GM18951 (cell line): ENCODE data around the gene TPRX2.
"Not testable (repeated sequence)": the region's sequence is repeated elsewhere in the genome, so short reads cannot be mapped to it uniquely, and the experiment has no call there.

Experiments used
- POLR2A ChIP-seq: IDR thresholded peaks from 4 replicates; pipeline ENCODE4 v1.6.1; 2011; ENCODE audit warnings: mild to moderate bottlenecking; ENCODE audit not compliant: insufficient read length, insufficient read depth; ENCODE audit errors: extremely low read depth
- in situ Hi-C: fragments of 300-500 bp; cut with MboI; formaldehyde crosslinking; loops from one replicate; pipeline ENCODE4 v1.12.0; 2022; ENCODE audit warnings: low sequenced_read_pairs, mixed read lengths, inconsistent platforms; ENCODE audit not compliant: unreplicated experiment

TPRX2 gene

DNA sequence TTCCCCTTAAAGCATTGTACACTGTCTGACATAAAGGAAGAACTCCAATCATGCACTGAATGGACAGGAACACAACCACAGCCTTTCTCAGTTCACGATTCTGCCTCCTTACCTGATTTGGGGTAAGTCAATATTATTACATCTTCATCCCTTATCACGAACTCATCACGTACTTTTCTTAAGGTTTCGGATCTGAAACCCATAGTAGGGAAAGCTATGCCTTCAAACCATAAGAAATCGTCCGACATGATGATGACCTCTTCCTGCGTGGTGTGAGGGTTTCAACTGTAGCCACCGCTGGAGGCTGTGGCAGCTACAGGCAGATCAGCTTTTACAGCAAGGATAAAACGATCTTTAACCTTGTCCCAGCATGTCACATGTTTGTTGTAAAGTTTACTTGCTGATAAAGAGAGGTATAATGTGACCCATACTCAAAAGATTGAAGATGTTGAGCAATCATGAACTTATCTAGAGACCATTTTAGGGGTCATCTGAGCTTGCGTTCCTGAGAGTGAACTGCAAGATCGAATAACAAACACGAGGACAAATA, 27.1 kb downstream of the TPRX2 start, which contains the start of gene SULT2A1:
Gene SULT2A1, minus strand, starts transcription at position 306 of the 550 bp plus-strand sequence. Its CDS starts 58 bp downstream, at position 248.
- in situ Hi-C loops = no loop called here
- no peak for TF ChIP-seq POLR2A

DNA sequence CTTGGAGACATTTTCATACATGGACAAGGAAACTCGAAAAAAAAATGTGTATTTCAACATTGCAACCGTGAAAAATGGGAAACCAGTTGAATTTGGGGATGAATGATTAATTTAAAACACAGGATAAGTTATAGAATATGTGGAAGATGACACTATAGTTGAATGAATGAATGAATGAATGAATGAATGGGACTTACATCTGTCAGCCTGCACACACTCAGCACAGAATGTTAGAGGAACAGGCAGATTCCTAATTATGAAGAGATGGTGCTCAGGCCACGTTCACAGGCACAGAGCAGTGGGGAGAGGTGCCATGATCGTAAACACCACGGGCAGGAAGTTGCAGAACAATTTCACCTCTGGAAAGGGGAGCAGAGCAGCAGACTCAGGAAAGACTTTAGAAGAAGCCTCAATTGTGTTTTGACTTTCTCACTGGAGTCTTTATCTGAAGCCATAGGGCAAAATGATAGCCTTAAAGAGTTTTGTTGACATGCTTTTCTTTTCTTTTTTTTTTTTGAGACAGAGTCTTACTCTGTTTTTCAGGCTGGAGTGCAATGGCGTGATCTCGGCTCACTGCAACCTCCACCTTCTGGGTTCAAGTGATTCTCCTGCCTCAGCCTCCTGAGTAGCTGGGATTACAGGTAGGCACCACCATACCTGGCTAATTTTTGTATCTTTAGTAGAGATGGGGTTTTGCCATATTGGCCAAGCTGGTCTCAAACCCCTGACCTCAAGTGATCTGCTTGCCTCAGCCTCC, 32.0 kb downstream of the TPRX2 start:
- in situ Hi-C loops = no loop called here
- TF ChIP-seq POLR2A = no peak

DNA sequence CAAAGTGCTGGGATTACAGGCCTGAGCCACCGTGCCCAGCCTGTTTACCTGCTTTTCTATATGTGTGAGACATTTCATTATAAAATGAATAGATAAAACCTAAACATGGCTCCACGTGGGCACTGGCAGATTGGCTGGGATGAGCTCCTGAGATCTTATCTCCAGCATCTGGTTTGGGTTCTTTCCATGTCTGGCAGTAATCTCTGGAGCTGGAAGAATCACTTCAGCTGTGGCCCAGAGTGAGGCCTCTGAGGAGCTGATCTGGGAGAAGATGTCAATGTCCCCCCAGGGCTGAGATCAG, 32.5 kb downstream of the TPRX2 start:
- in situ Hi-C loops = no loop called here
- no peak for TF ChIP-seq POLR2A

DNA sequence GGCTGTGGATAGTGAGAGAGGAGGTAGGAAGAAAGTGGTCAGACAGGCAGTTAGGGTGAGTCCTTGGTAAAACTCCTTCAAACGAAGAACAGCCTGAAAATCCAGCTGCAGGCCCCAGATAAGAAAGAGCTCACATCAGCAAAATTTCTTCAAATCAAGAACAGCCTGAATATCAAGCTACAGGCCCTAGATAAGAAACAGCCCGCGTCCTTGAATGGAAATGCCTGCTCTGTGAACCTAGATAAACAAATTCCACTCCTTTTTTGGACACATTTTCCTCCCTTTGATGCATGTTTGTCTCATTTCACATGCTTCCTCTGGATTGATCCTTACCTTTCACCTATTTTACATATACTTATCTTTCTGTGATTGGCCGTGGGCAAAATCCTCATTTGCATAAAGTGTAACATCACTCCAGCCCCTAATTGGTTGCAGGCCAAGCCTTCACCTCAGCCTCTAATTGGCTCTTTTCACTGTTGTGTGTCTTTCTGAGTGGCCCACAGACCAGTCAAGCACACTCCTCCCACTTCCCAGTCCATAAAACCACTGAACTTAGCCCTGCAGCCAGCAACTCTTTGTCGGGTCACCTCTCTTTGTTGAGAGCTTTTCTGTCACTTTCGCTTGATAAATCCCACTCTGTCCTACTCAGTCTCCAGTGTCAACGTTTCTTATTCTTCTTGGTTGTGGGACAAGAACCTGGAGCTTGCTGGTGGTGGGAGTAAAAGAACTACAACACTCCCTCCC, 33.1 kb downstream of the TPRX2 start:
- in situ Hi-C loops = no loop called here

DNA sequence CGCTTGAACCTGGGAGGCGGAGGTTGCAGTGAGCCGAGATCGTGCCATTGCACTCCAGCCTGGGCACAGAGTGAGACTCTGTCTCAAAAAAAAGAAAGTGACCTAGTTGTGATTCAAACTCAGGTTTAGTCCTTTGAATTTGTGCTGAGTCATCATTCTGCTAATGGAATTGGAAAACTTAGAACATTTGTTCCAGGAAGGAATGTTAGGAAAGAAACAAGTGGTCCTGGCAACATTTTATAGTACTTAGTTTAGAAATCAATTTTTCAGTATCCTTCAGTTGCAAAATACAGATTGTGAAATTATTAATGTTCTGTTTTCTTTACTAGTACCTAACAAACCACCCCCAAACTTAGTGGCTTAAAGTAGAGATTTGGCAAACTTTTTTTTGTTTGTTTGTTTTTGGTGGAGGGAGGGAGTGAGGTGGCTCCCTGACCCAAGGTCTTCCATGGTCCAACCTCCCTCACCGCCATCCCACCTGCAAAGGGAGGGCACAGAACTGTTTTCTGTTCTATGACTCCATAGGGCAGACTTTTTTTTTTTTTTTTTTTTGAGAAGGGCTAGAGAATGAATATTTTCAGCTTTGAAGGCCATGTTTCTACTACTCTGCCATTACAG, 36.2 kb downstream of the TPRX2 start:
- TF ChIP-seq POLR2A = no peak
- in situ Hi-C loops = no loop called here

More for the DNA sequence above, 33.1 kb downstream of the TPRX2 start:
- no peak for TF ChIP-seq POLR2A

DNA sequence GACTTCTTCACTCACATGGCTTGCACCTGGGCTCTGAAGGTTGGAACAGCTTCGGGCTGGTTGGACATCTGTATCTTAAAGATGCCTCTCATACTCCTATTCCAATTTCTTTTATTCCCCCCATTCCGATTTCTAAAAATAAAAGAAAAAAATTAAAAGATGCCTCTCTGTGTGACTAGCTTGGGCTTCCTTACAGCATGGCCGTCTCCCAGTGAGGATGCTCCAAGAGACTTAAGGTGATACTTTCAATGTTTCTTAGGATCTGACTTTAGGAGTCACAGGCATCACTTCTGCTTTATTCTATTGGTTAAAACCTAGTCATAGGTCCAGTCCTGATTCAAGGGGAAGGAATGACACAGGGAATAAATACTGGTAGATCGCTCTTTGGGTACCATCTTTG, 37.0 kb downstream of the TPRX2 start:
- TF ChIP-seq POLR2A = no peak
- in situ Hi-C loops = no loop called here

DNA sequence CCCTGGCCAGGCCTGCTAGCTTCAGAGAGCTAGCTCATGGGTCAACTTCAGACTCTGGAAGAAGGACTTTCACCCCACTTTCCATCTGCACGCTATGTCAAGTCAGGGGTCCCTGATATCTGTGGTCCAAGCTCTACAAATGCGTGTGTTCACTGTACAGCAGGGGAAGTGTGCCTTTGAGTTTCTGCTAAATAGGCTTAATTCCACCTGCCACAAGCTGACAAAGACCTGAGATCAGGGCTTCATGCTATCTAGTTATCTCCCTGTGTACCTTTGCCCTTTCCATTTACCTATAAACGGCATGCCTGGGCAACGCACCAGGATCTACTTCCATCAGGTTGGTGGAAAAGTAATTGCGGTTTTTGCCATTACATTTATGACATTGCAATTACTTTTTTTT, 37.7 kb downstream of the TPRX2 start:
- TF ChIP-seq POLR2A = no peak
- in situ Hi-C loops = no loop called here

DNA sequence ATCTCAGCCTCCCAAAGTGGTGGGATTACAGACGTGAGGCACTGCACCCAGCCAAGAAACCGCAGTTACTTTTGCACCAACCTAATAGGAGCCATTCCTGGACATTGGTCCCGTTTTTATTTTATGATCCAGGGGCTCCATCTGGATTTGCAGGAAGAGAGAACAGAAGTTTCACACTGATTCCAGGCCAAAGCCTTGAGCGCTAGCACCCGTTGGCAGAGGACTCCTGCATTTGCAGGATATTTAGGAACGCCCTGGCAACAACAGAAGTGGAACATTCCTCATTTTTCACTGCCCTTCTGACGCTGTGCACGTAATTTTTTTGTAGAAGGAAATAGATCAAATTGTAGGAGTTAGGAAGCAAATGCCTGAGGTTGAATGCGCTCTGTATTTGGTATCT, 38.8 kb downstream of the TPRX2 start:
- TF ChIP-seq POLR2A = no peak
- in situ Hi-C loops = no loop called here

DNA sequence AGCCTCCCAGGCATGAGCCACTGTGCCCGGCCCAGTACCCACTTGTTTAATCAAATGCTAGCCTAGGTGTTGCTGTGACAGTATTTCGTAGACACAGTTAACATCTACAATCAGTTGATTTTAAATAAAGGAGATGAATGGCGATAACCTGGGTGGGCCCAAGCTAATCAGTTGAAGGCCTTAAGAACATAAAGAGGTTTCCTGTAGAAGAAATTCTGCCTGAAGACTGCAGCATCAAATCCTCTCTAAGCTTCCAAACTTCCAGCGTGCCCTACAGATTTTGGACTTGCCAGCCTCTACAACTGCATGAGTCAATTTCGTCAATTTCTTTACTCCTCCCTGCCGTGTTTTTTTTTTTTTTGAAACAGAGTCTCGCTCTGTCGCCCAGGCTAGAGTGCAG, 40.3 kb downstream of the TPRX2 start:
- in situ Hi-C loops = no loop called here

DNA sequence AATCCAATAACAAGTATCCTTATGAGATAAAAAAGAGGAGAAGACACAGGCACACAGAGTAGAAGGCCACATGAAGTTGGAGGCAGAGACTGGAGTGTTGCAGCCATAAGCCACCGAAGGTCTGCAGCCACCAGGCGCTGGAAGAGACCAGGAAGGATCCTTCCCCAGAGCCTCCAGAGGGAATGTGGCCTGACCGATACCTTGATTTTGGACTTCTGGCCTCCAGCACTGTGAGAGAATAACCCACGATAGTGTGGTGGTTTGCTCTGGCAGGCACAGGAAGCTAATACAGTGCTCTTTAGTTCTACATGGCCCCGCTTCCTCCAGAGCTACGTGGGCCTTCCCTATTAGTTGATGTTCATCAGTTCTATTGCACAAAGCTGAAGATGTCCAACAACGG, 42.3 kb downstream of the TPRX2 start:
- no peak for TF ChIP-seq POLR2A
- in situ Hi-C loops = no loop called here

More for the DNA sequence above, 40.3 kb downstream of the TPRX2 start:
- TF ChIP-seq POLR2A = no peak

DNA sequence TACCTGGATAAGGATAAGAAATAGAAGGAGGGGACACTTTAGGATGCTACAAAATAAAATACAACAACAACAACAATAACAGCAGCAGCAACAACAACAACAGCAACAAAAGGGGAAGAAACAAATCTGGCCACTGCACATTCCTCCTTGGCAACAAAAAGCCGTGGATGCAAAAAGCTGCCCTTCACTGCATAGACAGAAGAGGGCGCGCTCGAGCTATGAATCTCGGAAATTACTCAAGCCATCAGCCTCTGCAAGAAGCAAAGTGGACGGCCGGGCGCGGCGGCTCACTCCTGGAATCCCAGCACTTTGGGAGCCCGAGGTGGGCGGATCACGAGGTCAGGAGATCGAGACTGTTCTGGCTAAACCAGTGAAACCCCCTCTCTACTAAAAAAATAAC, 50.3 kb downstream of the TPRX2 start:
- in situ Hi-C loops = not testable (repeated sequence)

DNA sequence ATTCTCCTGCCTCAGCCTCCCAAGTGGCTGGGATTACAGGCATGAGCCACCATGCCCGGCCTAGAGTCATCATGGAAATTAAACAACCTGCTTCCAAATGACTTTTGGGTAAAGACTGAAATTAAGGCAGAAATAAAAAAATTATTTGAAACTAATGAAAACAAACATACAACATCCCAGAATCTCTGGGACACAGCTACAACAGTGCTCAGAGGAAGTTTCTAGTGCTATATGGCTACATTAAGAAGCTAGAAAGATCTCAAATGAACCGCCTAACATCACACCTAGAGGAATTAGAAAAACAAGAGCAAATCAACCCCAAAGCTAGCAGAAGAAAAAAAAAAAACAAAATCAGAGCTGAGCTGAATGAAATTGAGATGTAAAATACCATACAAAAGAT, 51.2 kb downstream of the TPRX2 start:
- in situ Hi-C loops = not testable (repeated sequence)
